ENCODE results near the gene USP11.

USP11 gene

GRCh38 chrX:47296766-47297365 lies 64.1 kb downstream of the USP11 start:
- no peaks in the 10 kb centered on the region for H3K9me2 ChIP-seq (ENCODE audit: low read depth, low read length)
- H3F3A ChIP-seq (ENCODE audit: insufficient read depth, low read length): no peaks in the 10 kb centered on the region
- H3K27ac ChIP-seq (ENCODE audit: low read depth, low read length, poor library complexity, severe bottlenecking): no peak overlapping the region
- H3K27me3 ChIP-seq (ENCODE audit: insufficient read depth, low read length): no peaks in the 10 kb centered on the region; the same call in 1 of the 2 replicates
- TF ChIP-seq EZH2 (IDR thresholded peaks at IDR 0.05; ENCODE audit: borderline replicate concordance, low read length): no peak
- TF ChIP-seq CTCF (IDR thresholded peaks at IDR 0.05; ENCODE audit: low read length): no peak
- H3K4me2 ChIP-seq (ENCODE audit: low read length): no peak overlapping the region
- no peaks in the 10 kb centered on the region for H3K36me3 ChIP-seq (ENCODE audit: insufficient read depth, low read length)
- H3K9ac ChIP-seq (ENCODE audit: low read length): no peak overlapping the region
- H3K4me1 ChIP-seq (ENCODE audit: insufficient read depth, low read length, severe bottlenecking): no peaks in the 10 kb centered on the region
- no peaks in the 10 kb centered on the region for H3K9me3 ChIP-seq (ENCODE audit: low read length)
- H3K79me2 ChIP-seq (ENCODE audit: insufficient read depth, low read length): no peaks in the 10 kb centered on the region
- no peaks in the 10 kb centered on the region for H4K20me1 ChIP-seq (ENCODE audit: insufficient read depth, low read length)
- H3K4me3 ChIP-seq (ENCODE audit: low read depth, low read length, poor library complexity, severe bottlenecking): no peak overlapping the region
- no peak overlapping the region for H2AFZ ChIP-seq (ENCODE audit: low read length)

- Histone ChIP-seq H3K9me2 (ENCODE audit: low read depth, low read length) (no peaks in the 10 kb centered on the region), H3K9ac (ENCODE audit: low read length) (no peak overlapping the region), H3K79me2 (ENCODE audit: insufficient read depth, low read length) (no peaks in the 10 kb centered on the region), H2AFZ (ENCODE audit: low read length) (no peak overlapping the region), H4K20me1 (ENCODE audit: insufficient read depth, low read length) (no peaks in the 10 kb centered on the region), H3F3A (ENCODE audit: insufficient read depth, low read length) (no peaks in the 10 kb centered on the region), H3K9me3 (ENCODE audit: low read length) (no peaks in the 10 kb centered on the region), H3K36me3 (ENCODE audit: insufficient read depth, low read length) (no peaks in the 10 kb centered on the region), H3K4me2 (ENCODE audit: low read length) (no peak overlapping the region), H3K4me3 (ENCODE audit: low read depth, low read length, poor library complexity, severe bottlenecking) (no peak overlapping the region), H3K4me1 (ENCODE audit: insufficient read depth, low read length, severe bottlenecking) (no peaks in the 10 kb centered on the region), H3K27me3 (ENCODE audit: insufficient read depth, low read length) (no peaks in the 10 kb centered on the region; the same call in 1 of the 2 replicates), H3K27ac (ENCODE audit: low read depth, low read length, poor library complexity, severe bottlenecking) (no peak overlapping the region)
- TF ChIP-seq CTCF (IDR thresholded peaks at IDR 0.05; ENCODE audit: low read length): no peak
- TF ChIP-seq EZH2 (IDR thresholded peaks at IDR 0.05; ENCODE audit: borderline replicate concordance, low read length): no peak
Observed at GRCh38 chrX:47297874-47298273, 65.1 kb downstream of the USP11 start.
